Activated CD4-positive, alpha-beta T cell treated with anti-CD3 and anti-CD28 coated beads for 48 hours (primary cell): ENCODE measurements around the gene MYH11.
"Not testable (repeated sequence)": the region's sequence is repeated elsewhere in the genome, so short reads cannot be mapped to it uniquely, and the experiment has no call there.

Experiments
- DNase-seq: peaks from one replicate; pipeline ENCODE4 v3.0.0-alpha.2; 2020

The MYH11 gene

DNA sequence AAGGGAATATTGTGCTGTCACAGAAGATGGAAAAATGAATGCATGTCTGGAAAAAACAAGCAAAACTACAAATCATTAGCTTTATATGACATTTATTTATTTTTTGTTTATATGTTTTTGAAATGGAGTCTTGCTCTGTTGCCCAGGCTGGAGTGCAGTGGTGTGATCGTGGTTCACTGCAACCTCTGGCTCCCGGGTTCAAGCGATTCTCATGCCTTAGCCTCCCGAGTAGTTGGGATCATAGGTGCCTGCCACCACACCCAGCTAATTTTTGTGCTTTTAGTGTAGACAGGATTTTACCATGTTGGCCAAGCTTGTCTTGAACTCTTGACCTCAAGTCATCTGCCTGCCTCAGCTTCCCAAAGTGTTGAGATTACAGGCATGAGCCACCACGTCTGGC is 198.3 kb downstream of the MYH11 start:
- DNase-seq: no peak

DNA sequence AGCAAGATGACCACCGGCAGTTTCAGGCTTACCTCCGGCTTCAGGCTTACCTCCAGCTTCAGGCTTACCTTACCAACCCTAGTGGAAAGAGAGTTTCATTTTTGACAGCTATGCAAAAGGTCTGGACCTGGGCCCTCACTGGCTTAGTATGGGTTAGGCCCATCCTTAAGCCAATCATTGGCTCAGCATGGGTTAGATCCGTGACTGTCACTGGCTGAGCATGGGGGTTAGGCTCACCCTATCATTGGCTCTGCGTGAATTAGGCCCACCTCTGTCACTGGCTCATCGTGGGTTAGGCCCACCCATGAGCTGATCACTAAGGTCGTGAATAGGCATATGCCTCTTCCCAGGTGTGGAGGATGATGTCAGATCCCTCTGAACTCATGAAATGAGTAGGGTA is 198.7 kb downstream of the MYH11 start:
- no peak for DNase-seq

DNA sequence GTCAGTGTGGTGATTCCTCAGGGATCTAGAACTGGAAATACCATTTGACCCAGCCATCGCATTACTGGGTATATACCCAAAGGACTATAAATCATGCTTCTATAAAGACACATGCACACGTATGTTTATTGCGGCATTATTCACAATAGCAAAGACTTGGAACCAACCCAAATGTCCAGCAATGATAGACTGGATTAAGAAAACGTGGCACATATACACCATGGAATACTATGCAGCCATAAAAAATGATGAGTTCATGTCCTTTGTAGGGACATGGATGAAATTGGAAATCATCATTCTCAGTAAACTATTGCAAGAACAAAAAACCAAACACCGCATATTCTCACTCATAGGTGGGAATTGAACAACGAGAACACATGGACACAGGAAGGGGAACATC is 201.3 kb downstream of the MYH11 start:
- DNase-seq: not testable (repeated sequence)

- no peak for DNase-seq
Observed at GRCh38 chr16:15654591-15654990, 202.2 kb downstream of the MYH11 start.

DNA sequence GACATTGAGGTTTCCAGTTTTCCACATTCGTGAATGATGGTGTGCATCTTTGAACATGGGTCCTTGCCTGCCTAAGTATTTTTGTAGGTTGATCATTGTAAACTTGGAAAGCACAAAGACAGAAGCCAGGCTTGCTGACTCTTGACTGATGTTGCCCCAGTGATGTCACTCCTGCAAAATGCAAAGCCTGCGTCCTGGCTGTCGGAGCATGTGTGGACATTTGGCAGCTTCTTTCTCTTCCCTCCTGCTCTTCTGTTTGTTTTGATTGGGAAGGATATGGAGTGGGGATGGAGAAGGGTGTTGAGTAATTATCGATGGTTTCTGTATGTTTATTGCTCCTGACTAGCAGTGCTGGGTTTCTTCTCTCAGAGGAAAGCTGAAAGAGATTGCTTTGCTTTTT is 203.6 kb downstream of the MYH11 start:
- DNase-seq: no peak
